Retinal pigment epithelial cell (primary cell): ENCODE measurements around the gene TPST2.

ENCODE experiments used
- DNase-seq: peaks from one replicate; pipeline ENCODE4 v3.0.0-alpha.2; 2010; ENCODE audit warnings: low read depth
- H3K4me3 ChIP-seq: 2 replicates; pipeline ENCODE4 v1.5.1; 2011; ENCODE audit warnings: mild to moderate bottlenecking, low read length, control low read depth, moderate library complexity
- TF ChIP-seq, protein P1 (sequence below): conservative IDR thresholded peaks from 2 replicates; pipeline ENCODE4 v1.5.1; 2011; ENCODE audit warnings: low read depth, low read length, control low read depth, inconsistent platforms

Gene TPST2

GRCh38 chr22:26501996-26502395, 87.9 kb downstream of the TPST2 start:
- TF ChIP-seq, protein P1, sequence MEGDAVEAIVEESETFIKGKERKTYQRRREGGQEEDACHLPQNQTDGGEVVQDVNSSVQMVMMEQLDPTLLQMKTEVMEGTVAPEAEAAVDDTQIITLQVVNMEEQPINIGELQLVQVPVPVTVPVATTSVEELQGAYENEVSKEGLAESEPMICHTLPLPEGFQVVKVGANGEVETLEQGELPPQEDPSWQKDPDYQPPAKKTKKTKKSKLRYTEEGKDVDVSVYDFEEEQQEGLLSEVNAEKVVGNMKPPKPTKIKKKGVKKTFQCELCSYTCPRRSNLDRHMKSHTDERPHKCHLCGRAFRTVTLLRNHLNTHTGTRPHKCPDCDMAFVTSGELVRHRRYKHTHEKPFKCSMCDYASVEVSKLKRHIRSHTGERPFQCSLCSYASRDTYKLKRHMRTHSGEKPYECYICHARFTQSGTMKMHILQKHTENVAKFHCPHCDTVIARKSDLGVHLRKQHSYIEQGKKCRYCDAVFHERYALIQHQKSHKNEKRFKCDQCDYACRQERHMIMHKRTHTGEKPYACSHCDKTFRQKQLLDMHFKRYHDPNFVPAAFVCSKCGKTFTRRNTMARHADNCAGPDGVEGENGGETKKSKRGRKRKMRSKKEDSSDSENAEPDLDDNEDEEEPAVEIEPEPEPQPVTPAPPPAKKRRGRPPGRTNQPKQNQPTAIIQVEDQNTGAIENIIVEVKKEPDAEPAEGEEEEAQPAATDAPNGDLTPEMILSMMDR = no peak
- no peak for DNase-seq
- no peak overlapping the region for H3K4me3 ChIP-seq

DNA sequence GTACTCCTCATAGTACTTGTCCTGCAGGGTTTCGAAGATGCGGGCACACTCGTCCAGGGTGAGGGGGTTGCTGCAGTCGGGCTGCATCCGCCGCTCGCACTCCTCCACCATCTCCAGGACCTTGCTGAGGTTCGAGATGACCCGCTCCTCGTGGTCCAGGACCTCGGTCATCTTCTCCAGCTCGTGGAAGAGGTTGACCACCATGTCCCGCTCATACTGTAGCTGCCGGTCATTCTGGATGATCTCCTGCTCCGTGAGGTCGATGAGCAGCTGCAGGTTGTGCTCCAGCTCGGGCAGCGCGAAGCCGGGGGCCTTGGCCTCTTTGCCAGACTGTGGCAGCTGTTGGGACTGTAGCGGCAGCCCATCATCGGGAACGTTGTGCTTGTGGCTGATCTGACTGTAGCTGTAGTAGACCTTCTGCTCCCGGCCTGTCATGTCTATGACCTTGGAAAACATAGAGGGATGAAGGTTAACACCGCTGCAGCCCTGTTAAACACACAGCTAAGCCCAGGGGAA, 90.7 kb downstream of the TPST2 start:
- TF ChIP-seq, protein P1 = no peak
- no peak overlapping the region for H3K4me3 ChIP-seq
- no peak for DNase-seq

- no peak for DNase-seq
- no peak overlapping the region for H3K4me3 ChIP-seq
- TF ChIP-seq, protein P1 = no peak
Observed at GRCh38 chr22:26496456-26496855, 93.5 kb downstream of the TPST2 start.

GRCh38 chr22:26494506-26494905, 95.4 kb downstream of the TPST2 start:
- no peak overlapping the region for H3K4me3 ChIP-seq
- TF ChIP-seq, protein P1 = no peak
- DNase-seq = no peak

DNA sequence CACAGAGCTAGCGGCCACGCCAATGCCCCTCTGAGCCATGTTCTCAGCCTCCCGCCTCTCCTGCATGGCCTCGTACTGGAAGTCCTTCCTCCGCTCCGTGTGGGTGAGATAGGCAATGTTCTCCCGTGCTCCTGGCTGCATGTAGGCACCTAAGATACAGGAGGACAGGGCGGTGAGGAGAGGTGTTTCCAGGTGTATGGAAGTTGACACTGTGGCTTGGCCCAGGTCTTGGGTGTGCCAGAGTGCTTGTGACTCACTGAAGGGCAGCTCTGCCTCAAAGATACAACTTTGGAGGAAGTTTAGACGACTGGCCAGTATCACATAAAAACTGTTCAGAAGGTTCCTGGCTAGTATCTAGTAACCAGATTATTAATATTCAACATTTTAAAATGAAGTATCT, 97.7 kb downstream of the TPST2 start:
- TF ChIP-seq, protein P1 = no peak
- H3K4me3 ChIP-seq = no peak overlapping the region
- no peak for DNase-seq

DNA sequence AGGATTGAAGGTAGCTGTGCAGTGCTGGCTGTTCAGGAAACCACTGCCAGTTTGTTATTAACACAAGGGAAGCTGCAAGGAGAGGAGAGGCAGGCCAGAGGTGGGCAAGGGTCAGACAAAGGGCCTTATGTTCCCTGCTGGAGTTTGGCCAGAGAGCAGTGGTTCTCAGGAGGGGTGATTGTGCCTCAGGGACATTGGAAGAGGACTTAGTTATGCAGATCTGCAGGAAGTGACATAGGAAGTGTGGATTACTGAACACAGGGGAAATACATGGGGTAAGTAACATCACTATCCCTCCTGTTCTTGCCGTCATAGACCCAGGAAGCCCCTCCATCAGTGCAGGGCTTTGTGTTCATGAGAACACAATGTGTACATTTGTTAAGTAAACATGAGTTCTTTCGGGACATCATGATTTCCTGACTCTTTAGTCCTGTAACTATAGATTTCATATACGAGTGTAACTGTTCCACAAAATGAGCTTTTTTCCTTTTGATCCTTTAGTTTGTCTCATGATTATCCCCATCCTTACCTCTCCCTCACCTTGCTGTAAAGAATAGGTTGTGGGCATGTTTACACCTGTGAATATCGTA, 100.4 kb downstream of the TPST2 start:
- TF ChIP-seq, protein P1 = no peak
- H3K4me3 ChIP-seq = no peak overlapping the region
- no peak for DNase-seq

DNA sequence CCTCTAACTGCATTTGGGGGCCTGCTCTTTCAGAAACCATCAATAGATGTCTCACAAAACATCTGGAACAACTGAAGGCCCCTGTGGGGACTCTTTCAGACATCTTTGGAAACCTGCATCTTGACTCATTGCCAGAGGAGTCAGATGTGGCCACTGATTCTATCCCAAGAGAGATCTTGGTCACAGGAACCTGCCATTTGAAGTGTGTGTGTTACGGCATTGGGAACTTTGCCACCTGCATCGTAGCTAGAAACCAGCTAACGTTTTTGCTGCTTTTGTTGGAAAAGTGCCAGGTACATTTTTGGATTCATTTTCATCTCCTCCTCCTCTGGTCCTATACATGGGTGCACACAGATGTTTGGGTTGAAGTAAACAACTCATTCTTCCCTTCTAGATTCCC, 101.9 kb downstream of the TPST2 start:
- TF ChIP-seq, protein P1 = no peak
- no peak overlapping the region for H3K4me3 ChIP-seq
- no peak for DNase-seq
